Measurements from ENCODE around the gene NECTIN4. TPM values are rescaled to one million over a fixed set of nuclear protein-coding genes. Genes with fewer than 3 reads are reported as not detected.
A peak's percentile ranks its signal among the peaks of the same experiment; 100 is the strongest.

The NECTIN4 gene
- total and polyA plus RNA-seq, 10 of the 15 experiments (the other 5 are each of a cell fraction or from before 2014, with no cell fraction given), result 2.8 to 8.7 (median 3.7) TPM

GRCh38 chr1:161048949-161049722, 40.2 kb downstream of the NECTIN4 start:
- in situ Hi-C loops (cut with MboI) (no loop called here), intact Hi-C loops (cut with micrococcal nuclease; ENCODE audit: unreplicated experiment) (loop anchor here (5.0 kb wide), 1 partner anchor 68 kb away; the partner anchor contains the start of genes NIT1 and PFDN2)
- no peak for DNase-seq (ENCODE audit: low read depth, low spot score)
- no peaks in the 10 kb centered on the region for H3K27me3 ChIP-seq (replicated peaks in 1 of 2; ENCODE audit: control insufficient read depth in 2 of 2, insufficient read depth in 2 of 2, low read length in 1 of 2)
- no peak overlapping the region for H2AFZ ChIP-seq (ENCODE audit: control insufficient read depth, low read depth, low read length)
- no peaks in the 10 kb centered on the region for H3K9me3 ChIP-seq (replicated peaks; ENCODE audit: control insufficient read depth, insufficient read depth, low read length)
- H3K79me2 ChIP-seq (ENCODE audit: control insufficient read depth, insufficient read depth, low read length), result peaks cover 16% of the 10 kb centered on the region
- H3K4me1 ChIP-seq (ENCODE audit: control insufficient read depth, insufficient read depth, low read length), result peaks cover 14% of the 10 kb centered on the region
- 98% methylated on average over 5 of the region's 5 CpGs for WGBS (ENCODE audit: insufficient coverage, insufficient replicate concordance, low lambda C conversion rate, missing lambda C conversion rate)
- FAIRE-seq, result no peak
- TF ChIP-seq ETV6 (conservative IDR thresholded peaks at IDR 0.05 in 1 of 2, IDR thresholded peaks at IDR 0.05 in 1 of 2; ENCODE audit: borderline replicate concordance in 1 of 2, low read depth in 1 of 2) (no peak), POLR2A (IDR thresholded peaks at IDR 0.05; ENCODE audit: low read depth, low read length) (0 out of 2 replicates have a peak, but pooled peaks have one; percentile 54)
- no peaks in the 10 kb centered on the region for H4K20me1 ChIP-seq (ENCODE audit: control insufficient read depth, insufficient read depth)
- H3K36me3 ChIP-seq (ENCODE audit: control insufficient read depth in 2 of 2, insufficient read depth in 2 of 2, low read length in 1 of 2), result peaks cover 22 to 28% of the 10 kb centered on the region in 2 experiments
- ChIA-PET RAD21 (ENCODE audit: unreplicated experiment) (no interaction called here), SMC1A (ENCODE audit: uncharacterized antibody, unreplicated experiment) (interaction anchor here (1.3 to 7.5 kb wide), 2 partner anchors 19 to 52 kb away, joined by 3 to 134 read pairs; partner anchors contain the start of gene ARHGAP30), CTCF (interaction anchor here (0.6 to 5.4 kb wide), 4 partner anchors 21 to 52 kb away, joined by 3 to 37 read pairs (median 4); no protein-coding TSS in a partner anchor), POLR2A (interaction anchor here (0.7 to 5.2 kb wide), 4 partner anchors 13 to 28 kb away, joined by 3 to 139 read pairs (median 5); partner anchors contain the start of gene ARHGAP30)
- no peak for ATAC-seq
- no peak overlapping the region for H3K9ac ChIP-seq (ENCODE audit: control insufficient read depth, insufficient read depth, low read length)
- H3K4me2 ChIP-seq (ENCODE audit: control insufficient read depth, insufficient read depth), result no peak overlapping the region
- no peak overlapping the region for H3K4me3 ChIP-seq
- H3K27ac ChIP-seq (ENCODE audit: control insufficient read depth, insufficient read depth), result no peak overlapping the region
- no TSS peak for BruUV-seq (replicated peaks)

All from GM12878 (cell line).